H1 (cell line): ENCODE measurements around the gene CTNND2. TPM values are rescaled to one million over a fixed set of nuclear protein-coding genes. Genes with fewer than 3 reads are reported as not detected.

Source experiments
- CTCF ChIA-PET: fragments of 300-600 bp; sonication (Branson Sonifier 250); formaldehyde crosslinking; loops from one replicate; lab custom pipeline; 2021; ENCODE audit not compliant: partially characterized antibody; lab: Charles Lee
- POLR2A ChIA-PET: fragments of 300-600 bp; sonication (Branson Sonifier 250); formaldehyde crosslinking; loops from one replicate; lab custom pipeline; 2021; ENCODE audit warnings: inconsistent platforms; ENCODE audit not compliant: partially characterized antibody; lab: Charles Lee
- DNase-seq, 2 experiments: peaks; one replicate each; pipeline versions ENCODE4 v3.0.0 to v3.0.0-alpha.2; 2010 to 2022; ENCODE audit warnings: low spot score in 2 of 2, low read depth in 1 of 2, mixed read lengths in 1 of 2
- FAIRE-seq: peaks from 2 replicates; lab custom pipeline; 2011; peaks lifted over from hg19 to GRCh38; lab: Jason Lieb, UNC
- H2AFZ ChIP-seq: 2 replicates; pipeline ENCODE4 v1.8.1; 2012; ENCODE audit warnings: low read length, inconsistent platforms
- H2AK5ac ChIP-seq: 2 replicates; pipeline ENCODE4 v1.6.1; 2013; ENCODE audit warnings: low read depth, low read length
- H2BK120ac ChIP-seq: replicated peaks from 2 replicates; pipeline ENCODE3; 2013; ENCODE audit warnings: low read depth, low read length, inconsistent platforms
- H2BK12ac ChIP-seq: 2 replicates; pipeline ENCODE4 v1.6.1; 2013; ENCODE audit warnings: low read depth, low read length
- H2BK15ac ChIP-seq: 2 replicates; pipeline ENCODE4 v1.6.1; 2013; ENCODE audit warnings: low read length
- H2BK20ac ChIP-seq: 2 replicates; pipeline ENCODE4 v1.6.1; 2013; ENCODE audit warnings: low read length
- H2BK5ac ChIP-seq: 2 replicates; pipeline ENCODE4 v1.6.1; 2013; ENCODE audit warnings: low read depth, low read length
- H3K14ac ChIP-seq: 2 replicates; pipeline ENCODE4 v1.6.1; 2013; ENCODE audit warnings: inconsistent platforms; ENCODE audit not compliant: insufficient read length
- H3K18ac ChIP-seq: 2 replicates; pipeline ENCODE4 v1.6.1; 2013; ENCODE audit warnings: low read length; ENCODE audit errors: extremely low read depth
- H3K23ac ChIP-seq: 2 replicates; pipeline ENCODE4 v1.6.1; 2013; ENCODE audit warnings: inconsistent platforms; ENCODE audit not compliant: insufficient read length
- H3K23me2 ChIP-seq: 2 replicates; pipeline ENCODE4 v1.6.1; 2013; ENCODE audit warnings: low read depth, low read length
- H3K27ac ChIP-seq: 2 replicates; pipeline ENCODE4 v1.6.1; 2011; ENCODE audit warnings: low read depth, low read length, inconsistent platforms
- H3K27me3 ChIP-seq, 4 experiments: replicated peaks in 1 of 4; 1 replicate in 1 of 4; 2 replicates in 3 of 4; pipeline versions ENCODE4 v1.6.1 to v1.8.1; 2011 to 2013; ENCODE audit warnings: low read length in 3 of 4, mild to moderate bottlenecking in 3 of 4, inconsistent platforms in 2 of 4, mixed read lengths in 2 of 4, moderate library complexity in 1 of 4; ENCODE audit not compliant: control insufficient read depth in 3 of 4, insufficient read depth in 3 of 4; ENCODE audit errors: extremely low read depth in 1 of 4
- H3K36me3 ChIP-seq, 4 experiments: 2 replicates each; pipeline versions ENCODE4 v1.6.1 to v1.8.1; 2011 to 2013; ENCODE audit warnings: mild to moderate bottlenecking in 4 of 4, low read length in 3 of 4, moderate library complexity in 2 of 4, control low read depth in 1 of 4, inconsistent platforms in 1 of 4; ENCODE audit not compliant: insufficient read depth in 4 of 4, control insufficient read depth in 2 of 4
- H3K4ac ChIP-seq: replicated peaks from 2 replicates; pipeline ENCODE3; 2013; ENCODE audit warnings: low read length, low read depth, mixed read lengths, inconsistent platforms; ENCODE audit not compliant: insufficient read length
- H3K4me1 ChIP-seq, 4 experiments: replicated peaks in 1 of 4; 1 replicate in 1 of 4; 2 replicates in 3 of 4; pipeline versions ENCODE4 v1.6.1 to v1.8.1; 2011 to 2013; ENCODE audit warnings: low read length in 3 of 4, inconsistent platforms in 2 of 4, mixed read lengths in 1 of 4; ENCODE audit not compliant: insufficient read depth in 4 of 4, control insufficient read depth in 3 of 4
- H3K4me2 ChIP-seq, 2 experiments: 2 replicates each; pipeline versions ENCODE4 v1.6.1 to v1.8.1; 2011 to 2013; ENCODE audit warnings: low read depth in 2 of 2, low read length in 2 of 2, control low read depth in 1 of 2, inconsistent platforms in 1 of 2, mild to moderate bottlenecking in 1 of 2; ENCODE audit not compliant: insufficient read depth in 1 of 2
- H3K4me3 ChIP-seq, 4 experiments: fragments of 200-600, 300-600 bp in 1 of 4; sonication (generic), shearing (Covaris generic), sonication (Bioruptor Twin) in 1 of 4; 2 replicates each; pipeline versions ENCODE4 v1.5.1 to v1.8.1; 2011 to 2016; ENCODE audit warnings: low read length in 4 of 4, low read depth in 3 of 4, control low read depth in 2 of 4, inconsistent platforms in 2 of 4, mild to moderate bottlenecking in 2 of 4, mixed read lengths in 1 of 4, moderate library complexity in 1 of 4; ENCODE audit not compliant: insufficient read depth in 2 of 4; ENCODE audit errors: extremely low read depth in 1 of 4
- H3K56ac ChIP-seq: replicated peaks from 2 replicates; pipeline ENCODE3; 2013; ENCODE audit warnings: low read depth, mild to moderate bottlenecking, mixed read lengths, low read length, inconsistent platforms; ENCODE audit not compliant: insufficient read length
- H3K79me1 ChIP-seq: 2 replicates; pipeline ENCODE4 v1.6.1; 2013; ENCODE audit warnings: low read depth, low read length, control low read depth
- H3K79me2 ChIP-seq, 2 experiments: 2 replicates each; pipeline versions ENCODE4 v1.6.1 to v1.8.1; 2012 to 2013; ENCODE audit warnings: low read length in 2 of 2, mild to moderate bottlenecking in 2 of 2, inconsistent platforms in 1 of 2; ENCODE audit not compliant: insufficient read depth in 2 of 2, control insufficient read depth in 1 of 2
- H3K9ac ChIP-seq, 4 experiments: replicated peaks in 1 of 4; 1 replicate in 1 of 4; 2 replicates in 3 of 4; pipeline versions ENCODE4 v1.6.1 to v1.8.1; 2011 to 2013; ENCODE audit warnings: low read depth in 3 of 4, low read length in 3 of 4, control low read depth in 2 of 4, mild to moderate bottlenecking in 2 of 4, moderate library complexity in 2 of 4, inconsistent platforms in 1 of 4; ENCODE audit errors: extremely low read depth in 1 of 4
- H3K9me3 ChIP-seq, 2 experiments: 2 replicates each; pipeline versions ENCODE4 v1.6.1 to v1.8.1; 2012 to 2013; ENCODE audit warnings: mild to moderate bottlenecking in 2 of 2, moderate library complexity in 2 of 2, control low read depth in 1 of 2, inconsistent platforms in 1 of 2, low read depth in 1 of 2, low read length in 1 of 2, mixed read lengths in 1 of 2; ENCODE audit not compliant: insufficient read depth in 2 of 2
- H4K20me1 ChIP-seq, 2 experiments: replicated peaks in 1 of 2; 2 replicates each; pipeline versions ENCODE3 to v1.8.1; 2011 to 2013; ENCODE audit warnings: inconsistent platforms in 2 of 2, low read length in 2 of 2, mild to moderate bottlenecking in 1 of 2; ENCODE audit not compliant: insufficient read depth in 2 of 2, control insufficient read depth in 1 of 2
- H4K5ac ChIP-seq: 2 replicates; pipeline ENCODE4 v1.6.1; 2013; ENCODE audit warnings: low read length, low read depth, mixed read lengths, inconsistent platforms; ENCODE audit not compliant: insufficient read length
- H4K8ac ChIP-seq: 2 replicates; pipeline ENCODE4 v1.8.0; 2013; ENCODE audit warnings: mild to moderate bottlenecking, moderate library complexity, low read length, inconsistent platforms; ENCODE audit not compliant: insufficient read depth; ENCODE audit errors: extremely low read depth
- H4K91ac ChIP-seq: replicated peaks from 2 replicates; pipeline ENCODE3; 2013; ENCODE audit warnings: low read length, mixed read lengths, inconsistent platforms; ENCODE audit not compliant: insufficient read length
- CEBPB ChIP-seq: IDR thresholded peaks from 2 replicates; pipeline ENCODE4 v1.6.1; 2012; ENCODE audit warnings: low read depth, low read length
- WGBS, 2 experiments: shearing (Covaris generic) in 1 of 2; methylation state at CpG; one replicate each; pipeline versions ENCODE4 v1.1.6 to v1.1.7; 2013 to 2015; ENCODE audit warnings: low lambda C conversion rate in 2 of 2, mixed read lengths in 2 of 2, inconsistent platforms in 1 of 2, low coverage in 1 of 2, missing lambda C conversion rate in 1 of 2; ENCODE audit not compliant: insufficient replicate concordance in 2 of 2, insufficient coverage in 1 of 2, insufficient read length in 1 of 2; ENCODE audit errors: extremely low coverage in 1 of 2, missing lambda C conversion rate in 1 of 2; 5-methylcytosine and 5-hydroxymethylcytosine counted together
- polyA plus RNA-seq, 7 experiments: library from polyadenylated mRNA; depleted of rRNA in 3 of 7; stranded (reverse) in 5 of 7; unstranded in 2 of 7; fragments of >200 nt in 5 of 7; fragments of 200-250 nt in 2 of 7; gene quantifications; 1 replicate in 5 of 7; 2 replicates in 1 of 7; 4 replicates in 1 of 7; pipeline versions ENCODE4 v1.2.1 to v1.2.3, GENCODE V29; 2011 to 2013; ENCODE audit warnings: missing spikeins in 2 of 7, mixed read lengths in 2 of 7
- total RNA-seq: library from RNA; stranded (reverse); fragmentation: NEBNext Ultra II Directional; extraction: Animal tissue kit (Norgen Biotek cat#: 25700); gene quantifications from 2 replicates; pipeline ENCODE4 v1.2.1, GENCODE V29; 2021

Gene CTNND2
- total and polyA plus RNA-seq, 2 of the 8 experiments (the other 6 are each of a cell fraction or from before 2014, with no cell fraction given) = 7.4 to 14.2 TPM

- no peak overlapping the region for H3K4me2 ChIP-seq
- peak overlapping the region; percentile 7 for H4K8ac ChIP-seq
- WGBS, 2 experiments = 95% methylated on average over 7 of the region's 7 CpGs; no CpG with 5 or more reads in 1 of the 2 experiments
These were observed 375.5 kb downstream of the CTNND2 start for GRCh38 chr5:11528720-11529119.

More at GRCh38 chr5:11528720-11529119, 375.5 kb downstream of the CTNND2 start:
- no peak overlapping the region for H2AFZ ChIP-seq
- H3K4me1 ChIP-seq = peaks cover 3 to 14% (median 8%) of the 10 kb centered on the region in 4 experiments; a peak in 6 of 7 replicates
- H3K79me2 ChIP-seq = no peaks in the 10 kb centered on the region
- H4K20me1 ChIP-seq = no peaks in the 10 kb centered on the region
- H3K23me2 ChIP-seq = no peaks in the 10 kb centered on the region
- CTCF ChIA-PET = interaction anchor here (1.3 kb wide), 1 partner anchor 262 kb away, joined by 3 read pairs; no protein-coding TSS in a partner anchor
- no peak overlapping the region for H3K4me3 ChIP-seq
- H3K56ac ChIP-seq = no peak overlapping the region
- H3K27ac ChIP-seq = no peak overlapping the region; the same call in 1 of the 2 replicates
- no peak overlapping the region for H3K4ac ChIP-seq
- no peak for DNase-seq
- H3K27me3 ChIP-seq = no peaks in the 10 kb centered on the region
- no peak for FAIRE-seq
- no peak overlapping the region for H2BK5ac ChIP-seq
- H2BK12ac ChIP-seq = peak overlapping the region; percentile 44; the same call in 1 of the 2 replicates
- no peak overlapping the region for H2BK120ac ChIP-seq
- H3K36me3 ChIP-seq = no peaks in the 10 kb centered on the region
- H2AK5ac ChIP-seq = peak overlapping the region; percentile 45
- POLR2A ChIA-PET = no interaction called here
- no peak overlapping the region for H2BK15ac ChIP-seq
- TF ChIP-seq CEBPB = no peak
- H3K14ac ChIP-seq = no peak overlapping the region
- H3K9ac ChIP-seq = no peak overlapping the region
- H3K18ac ChIP-seq = no peak overlapping the region
- no peak overlapping the region for H2BK20ac ChIP-seq
- H4K91ac ChIP-seq = no peak overlapping the region
- no peak overlapping the region for H3K23ac ChIP-seq
- no peaks in the 10 kb centered on the region for H3K9me3 ChIP-seq
- H3K79me1 ChIP-seq = no peaks in the 10 kb centered on the region
- no peak overlapping the region for H4K5ac ChIP-seq
